Activated CD4-positive, alpha-beta T cell treated with anti-CD3 and anti-CD28 coated beads, Interleukin-2, amount 50 U/mL, for 4 hours (primary cell): ENCODE data around the gene LRIT2.
A peak's percentile ranks its signal among the peaks of the same experiment; 100 is the strongest.

ENCODE experiments used
- DNase-seq, 2 experiments: peaks; one replicate each; pipeline ENCODE4 v3.0.0-alpha.2; 2020

LRIT2 gene, protein sequence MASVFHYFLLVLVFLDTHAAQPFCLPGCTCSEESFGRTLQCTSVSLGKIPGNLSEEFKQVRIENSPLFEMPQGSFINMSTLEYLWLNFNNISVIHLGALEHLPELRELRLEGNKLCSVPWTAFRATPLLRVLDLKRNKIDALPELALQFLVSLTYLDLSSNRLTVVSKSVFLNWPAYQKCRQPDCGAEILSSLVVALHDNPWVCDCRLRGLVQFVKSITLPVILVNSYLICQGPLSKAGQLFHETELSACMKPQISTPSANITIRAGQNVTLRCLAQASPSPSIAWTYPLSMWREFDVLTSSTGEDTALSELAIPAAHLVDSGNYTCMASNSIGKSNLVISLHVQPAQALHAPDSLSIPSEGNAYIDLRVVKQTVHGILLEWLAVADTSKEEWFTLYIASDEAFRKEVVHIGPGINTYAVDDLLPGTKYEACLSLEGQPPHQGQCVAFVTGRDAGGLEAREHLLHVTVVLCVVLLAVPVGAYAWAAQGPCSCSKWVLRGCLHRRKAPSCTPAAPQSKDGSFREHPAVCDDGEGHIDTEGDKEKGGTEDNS

DNA sequence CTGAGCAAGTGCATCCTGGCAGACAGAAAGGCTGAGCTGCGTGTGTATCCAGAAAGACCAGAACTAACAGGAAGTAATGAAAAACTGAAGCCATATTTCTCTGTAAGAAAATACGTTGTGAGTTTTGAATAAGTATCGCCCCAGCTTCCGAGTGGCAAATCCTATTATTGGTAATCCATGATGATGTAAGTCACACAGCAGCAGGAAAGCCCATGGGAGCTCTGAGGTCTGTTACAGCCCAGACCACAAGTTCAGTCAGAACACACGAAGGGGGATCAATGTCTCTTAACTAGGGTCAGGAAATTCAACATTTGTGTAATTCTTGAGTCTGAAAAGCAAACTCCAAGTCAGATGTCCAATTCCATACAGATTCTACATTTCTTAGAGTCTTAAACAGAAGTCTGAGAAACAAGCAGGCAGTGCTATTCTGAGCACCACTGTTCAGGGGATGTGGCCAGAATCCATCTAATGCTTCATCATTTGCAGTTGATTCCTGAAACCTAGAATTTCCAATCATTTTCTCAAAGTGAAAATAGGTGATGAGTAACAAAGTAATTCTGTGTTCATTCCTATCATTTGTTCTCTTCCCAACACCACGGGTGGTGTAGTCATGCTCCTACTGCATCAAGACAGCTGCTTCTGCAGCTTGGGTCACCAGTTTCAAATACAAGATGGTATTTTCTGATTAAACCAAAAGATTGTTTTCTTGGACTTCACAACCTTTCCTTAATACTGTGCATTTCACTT, at the start of gene LRIT2:
Gene LRIT2, minus strand, starts transcription at position 118 of the 747 bp plus-strand sequence. Its CDS starts 24 bp downstream, at position 94.
- DNase-seq, result no peak

DNA sequence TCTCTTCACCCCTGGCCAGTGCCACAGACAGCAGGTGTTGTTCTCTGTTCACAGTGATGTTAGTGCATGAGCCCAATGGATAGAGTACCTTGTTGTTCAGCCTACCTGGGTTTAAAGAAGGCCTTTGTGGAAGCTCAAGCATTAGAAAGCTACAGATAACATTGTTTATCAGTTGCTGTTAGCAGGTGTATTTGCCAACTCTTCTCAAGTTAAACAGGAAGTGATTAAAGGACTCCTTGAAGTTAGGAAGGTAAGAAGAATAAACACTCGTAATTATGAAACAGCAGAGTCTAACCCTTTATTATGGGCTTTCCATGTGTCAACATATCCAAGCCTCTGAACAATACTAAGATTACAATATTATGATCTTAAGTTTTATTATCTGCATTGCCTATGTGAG, 45.4 kb upstream of the LRIT2 start:
- no peak for DNase-seq

- no peak for DNase-seq
These were observed 44.4 kb upstream of the LRIT2 start for GRCh38 chr10:84269773-84270172.

GRCh38 chr10:84269162-84269561, 43.8 kb upstream of the LRIT2 start:
- no peak for DNase-seq

DNA sequence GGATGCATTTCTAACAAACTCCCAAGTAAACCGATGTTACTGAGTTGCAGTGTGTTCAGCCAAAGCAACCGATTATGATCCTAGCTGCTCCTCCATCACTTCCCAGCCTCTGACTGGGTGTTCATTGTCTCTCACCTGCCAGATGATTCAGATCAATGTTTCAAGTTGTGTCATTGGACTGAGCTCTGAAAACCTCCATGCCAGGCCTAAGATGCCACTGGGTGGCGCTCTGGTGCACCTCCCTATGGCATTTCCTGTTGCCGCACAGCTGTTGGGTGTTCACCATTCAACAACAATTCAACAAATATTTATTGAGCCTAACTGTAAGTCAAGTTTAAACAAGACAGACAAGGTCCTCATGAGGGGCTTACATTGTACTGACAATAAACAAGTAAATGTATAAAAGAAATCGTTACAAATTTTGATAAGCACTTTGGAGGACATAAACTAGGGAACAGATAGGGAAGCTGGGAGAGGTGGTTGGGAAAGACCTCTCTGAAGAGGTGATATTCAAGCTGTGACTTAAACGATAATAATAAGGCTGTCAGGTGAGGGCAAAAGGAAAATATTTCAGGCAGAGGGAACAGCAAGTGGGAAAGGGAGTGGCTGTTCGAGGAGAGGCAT, 42.3 kb upstream of the LRIT2 start:
- peak; percentile 50 to 51 for DNase-seq

DNA sequence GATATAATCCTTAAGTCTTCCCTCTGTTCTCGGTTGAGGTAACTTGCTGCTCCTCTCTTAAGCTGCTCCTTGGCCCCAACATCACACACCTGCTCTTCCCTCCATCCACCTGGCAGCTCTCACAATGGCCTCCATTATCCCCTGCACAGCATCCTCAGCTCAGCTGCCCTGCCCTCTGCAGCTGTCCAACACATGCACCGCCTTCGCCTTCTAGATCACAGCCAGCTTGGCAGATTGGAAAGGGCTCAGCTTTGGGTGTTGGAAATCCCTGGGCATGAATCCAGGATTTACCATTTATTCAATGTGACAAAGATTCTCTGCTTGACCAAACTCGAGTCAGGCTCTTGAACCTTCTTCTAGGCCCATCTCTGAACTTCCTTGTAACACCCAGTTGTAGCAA, 40.1 kb upstream of the LRIT2 start:
- no peak for DNase-seq

DNA sequence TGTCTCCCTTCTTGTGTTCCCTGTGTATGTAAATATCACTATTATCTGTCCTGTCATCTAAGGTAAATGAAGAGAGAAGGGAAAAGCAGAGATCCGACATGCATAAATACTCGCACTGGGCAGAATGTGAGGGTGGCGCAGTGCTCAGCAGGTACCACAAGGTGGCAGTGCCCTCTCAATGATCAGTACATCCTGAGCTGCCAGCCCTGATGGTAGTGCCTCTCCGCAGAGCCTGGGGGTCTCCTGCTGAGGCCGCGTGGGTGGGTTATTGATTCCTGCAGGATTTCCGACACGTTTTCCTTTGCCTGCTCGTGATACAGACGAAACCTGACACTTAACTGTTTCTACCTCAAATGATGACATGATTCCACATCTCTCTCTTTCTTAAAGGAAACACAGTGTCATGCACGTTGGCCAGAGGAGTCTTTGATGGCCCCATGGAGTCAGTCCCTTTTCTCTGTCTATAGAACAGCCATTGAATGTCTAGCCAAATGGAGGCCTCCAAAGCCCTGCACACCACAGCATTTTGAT, 39.3 kb upstream of the LRIT2 start:
- peak; percentile 64 to 69 for DNase-seq

GRCh38 chr10:84263716-84264115, 38.4 kb upstream of the LRIT2 start:
- DNase-seq, result no peak

DNA sequence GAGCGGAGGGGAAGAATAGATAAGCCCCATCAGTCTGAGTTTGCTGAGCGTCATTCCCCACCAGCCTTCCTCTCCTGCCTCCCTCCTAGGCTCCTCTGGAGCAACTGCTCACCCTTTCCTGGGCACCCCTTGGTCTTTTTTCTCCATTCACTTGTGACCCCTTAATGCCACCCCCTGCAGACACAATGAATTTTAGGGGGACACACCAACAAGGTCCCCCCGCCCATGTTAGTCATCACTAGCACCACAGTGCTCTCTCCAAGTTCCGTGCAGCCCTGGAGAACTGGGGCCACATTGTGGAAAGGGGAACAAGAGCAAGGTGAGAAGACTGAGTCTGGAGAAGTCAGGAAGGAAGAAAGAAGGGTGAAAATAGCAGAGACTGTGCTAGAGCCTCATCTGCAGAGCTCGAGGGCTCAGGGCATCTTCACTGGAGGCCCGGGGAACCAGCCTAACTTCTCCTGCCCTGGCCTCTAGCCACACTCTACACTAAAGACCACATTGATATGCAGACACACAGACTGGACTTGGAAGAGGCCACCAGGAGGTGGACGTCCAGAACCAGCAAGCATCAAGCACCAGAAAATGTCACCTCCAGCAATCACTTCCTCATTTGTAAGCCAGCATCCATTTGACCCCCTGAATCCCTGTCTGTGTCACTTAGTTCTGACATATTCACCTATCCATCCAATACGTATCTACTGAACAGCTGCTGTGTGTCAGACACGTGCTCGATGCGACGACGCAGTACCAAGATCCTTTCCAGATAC, 37.0 kb upstream of the LRIT2 start:
- no peak for DNase-seq

DNA sequence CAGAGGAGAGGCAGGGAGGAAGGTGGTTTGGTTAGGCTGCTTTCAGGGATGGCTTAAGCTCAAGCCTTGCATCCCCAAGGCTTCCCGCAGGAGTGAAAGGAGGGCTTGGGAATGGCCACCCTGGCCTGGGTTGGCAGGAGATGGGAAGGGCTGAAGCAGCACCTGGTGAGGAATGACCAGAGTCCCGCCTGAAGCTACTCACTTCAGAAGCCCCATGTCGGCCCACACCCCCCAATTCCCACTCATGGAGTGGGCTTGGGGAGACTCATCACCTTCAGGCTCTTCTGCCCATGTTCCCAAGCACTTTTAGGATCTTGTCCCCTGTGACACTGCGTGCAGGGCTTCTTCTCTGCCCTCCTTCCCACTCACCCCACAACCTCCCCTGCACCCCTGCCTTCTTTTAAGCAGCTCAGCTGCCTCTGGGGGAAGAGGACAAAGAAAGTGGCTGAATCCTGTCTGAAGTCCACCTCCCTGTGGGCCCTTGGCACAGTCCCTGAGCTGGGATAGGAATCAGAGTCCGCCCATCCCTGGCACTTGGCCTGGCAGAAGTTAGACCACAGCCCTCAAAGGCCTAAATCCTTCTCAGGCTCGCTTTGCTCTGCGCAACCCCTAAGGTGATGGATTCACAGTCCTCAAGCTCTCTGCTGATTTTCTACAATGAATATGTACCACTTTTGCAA, 36.0 kb upstream of the LRIT2 start:
- DNase-seq, result no peak

GRCh38 chr10:84258034-84258695, 32.8 kb upstream of the LRIT2 start:
- DNase-seq, result no peak

DNA sequence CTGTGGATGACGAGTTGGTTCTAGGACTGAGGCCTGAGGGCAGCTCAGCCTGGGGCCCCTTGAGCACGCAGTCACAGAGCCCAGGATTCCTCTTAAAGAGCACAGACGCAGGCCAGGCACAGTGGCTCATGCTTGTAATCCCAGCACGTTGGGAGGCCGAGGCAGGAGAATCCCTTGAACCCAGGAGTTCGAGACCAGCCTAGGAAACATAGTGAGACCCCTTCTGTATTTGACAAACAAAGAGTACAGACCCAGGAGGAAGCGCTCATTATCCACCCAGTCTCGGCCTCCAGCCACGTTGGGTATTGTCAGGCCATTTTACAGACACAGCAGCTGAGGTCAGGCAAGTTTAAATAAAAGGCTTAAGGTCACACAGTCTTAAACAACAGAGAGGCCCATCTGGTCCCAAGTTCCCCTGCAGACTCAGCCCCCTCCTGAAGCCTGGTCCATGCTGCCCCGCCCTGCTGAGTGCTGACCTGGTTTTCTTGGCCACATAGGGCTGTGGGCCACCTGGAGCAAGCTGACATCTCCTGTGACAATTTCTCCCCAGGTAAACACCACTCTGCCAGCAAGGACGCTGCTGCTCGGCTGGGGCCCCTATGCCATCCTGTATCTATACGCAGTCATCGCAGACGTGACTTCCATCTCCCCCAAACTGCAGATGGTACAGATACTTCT, 32.1 kb upstream of the LRIT2 start:
- DNase-seq, result no peak

DNA sequence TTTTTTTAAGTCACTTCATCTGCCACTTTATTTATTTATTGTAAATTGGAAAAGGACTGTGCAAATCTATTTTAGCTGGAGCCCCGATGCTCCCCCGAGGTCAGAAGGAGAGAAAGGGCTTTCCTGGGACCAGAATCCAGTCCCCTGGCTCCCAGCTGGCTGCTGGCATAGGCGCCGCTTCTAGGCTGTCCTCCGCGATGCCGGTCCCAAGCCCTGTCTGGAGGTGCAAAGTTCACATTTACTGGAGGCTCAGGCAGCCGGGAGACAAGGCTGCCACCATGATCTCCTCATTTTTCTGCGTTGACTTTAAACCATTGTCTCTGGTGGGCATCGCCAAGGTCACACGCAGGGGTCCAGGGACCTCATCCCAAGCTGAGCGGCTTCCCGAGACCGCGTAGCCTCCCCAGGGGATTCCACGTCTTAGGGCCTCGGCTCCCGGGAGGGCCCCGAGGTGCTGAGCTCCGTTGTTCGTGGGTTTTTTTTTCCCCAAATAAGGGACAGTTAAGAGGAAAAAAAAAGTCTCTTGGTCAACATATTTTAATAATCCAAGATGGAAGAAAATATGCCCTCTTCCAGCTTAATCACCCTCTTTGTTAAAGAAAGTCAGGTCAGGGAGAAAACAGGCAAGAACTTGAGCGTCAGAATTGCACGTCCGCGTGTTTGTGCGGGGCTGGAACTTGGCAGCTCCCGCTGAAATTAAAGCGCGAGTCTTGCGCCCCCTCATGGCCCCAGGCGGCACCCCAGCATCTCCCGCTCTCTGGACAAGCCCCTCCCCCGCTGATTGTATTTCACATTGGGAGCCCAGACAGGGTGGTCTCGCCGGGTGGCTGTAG, 31.4 kb upstream of the LRIT2 start:
- DNase-seq, result peak; percentile 8 to 15

GRCh38 chr10:84254552-84255478, 29.5 kb upstream of the LRIT2 start:
- DNase-seq, result no peak

- DNase-seq, result no peak
These were observed 23.4 kb upstream of the LRIT2 start for GRCh38 chr10:84248794-84249193.

DNA sequence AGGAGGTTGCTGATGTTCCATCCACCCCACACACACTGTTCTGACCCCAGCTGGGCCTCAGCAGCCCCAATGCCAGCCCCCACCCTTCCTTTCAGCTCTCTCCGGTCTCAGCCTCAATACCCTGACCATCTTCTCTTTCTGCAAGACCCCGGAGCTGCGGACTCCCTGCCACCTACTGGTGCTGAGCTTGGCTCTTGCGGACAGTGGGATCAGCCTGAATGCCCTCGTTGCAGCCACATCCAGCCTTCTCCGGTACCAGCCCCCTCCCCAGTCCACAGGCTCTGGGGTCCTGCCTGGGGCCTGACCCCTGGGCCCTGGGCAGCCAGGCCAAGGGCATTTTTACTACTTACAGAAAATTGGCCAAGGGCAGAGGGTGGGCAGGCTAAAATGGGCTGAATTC, 22.2 kb upstream of the LRIT2 start:
- no peak for DNase-seq

- DNase-seq, result no peak
These were observed 19.4 kb upstream of the LRIT2 start, which contains the start of gene RGR for GRCh38 chr10:84244651-84245270. TSS of gene RGR (plus strand) at chr10:84245053. CDS start at chr10:84245091, 38 bp downstream.

GRCh38 chr10:84243759-84244158, 18.4 kb upstream of the LRIT2 start:
- DNase-seq, result no peak
